Mesenchymal stem cell (in vitro differentiated cells and primary cell): Measurements from ENCODE around the gene RASSF1.

Experiments used
- DNase-seq: peaks from one replicate; pipeline ENCODE4 v3.0.0-alpha.2; 2013
- H2AFZ ChIP-seq: one replicate; pipeline ENCODE4 v1.6.1; 2013; ENCODE audit warnings: low read depth, mild to moderate bottlenecking, control low read depth, inconsistent platforms, low read length, moderate library complexity
- H2AK5ac ChIP-seq: 2 replicates; pipeline ENCODE4 v1.6.1; 2013; ENCODE audit warnings: low read length, moderate library complexity, mild to moderate bottlenecking, inconsistent platforms; ENCODE audit not compliant: severe bottlenecking
- H2BK120ac ChIP-seq: one replicate; pipeline ENCODE4 v1.6.1; 2013; ENCODE audit warnings: low read depth, mild to moderate bottlenecking, inconsistent platforms, low read length, moderate library complexity
- H2BK12ac ChIP-seq, 2 experiments: one replicate each; pipeline ENCODE4 v1.6.1; 2013; ENCODE audit warnings: inconsistent platforms in 2 of 2, low read length in 2 of 2, mild to moderate bottlenecking in 2 of 2, moderate library complexity in 2 of 2, control low read depth in 1 of 2
- H2BK15ac ChIP-seq: one replicate; pipeline ENCODE4 v1.6.1; 2013; ENCODE audit warnings: mild to moderate bottlenecking, low read depth, inconsistent platforms; ENCODE audit not compliant: poor library complexity, severe bottlenecking
- H2BK5ac ChIP-seq: 2 replicates; pipeline ENCODE4 v1.6.1; 2013; ENCODE audit warnings: low read depth, mild to moderate bottlenecking, low read length, control low read depth, inconsistent platforms; ENCODE audit not compliant: poor library complexity, severe bottlenecking
- H3K14ac ChIP-seq, 2 experiments: one replicate each; pipeline ENCODE4 v1.6.1; 2013; ENCODE audit warnings: inconsistent platforms in 2 of 2, low read length in 2 of 2, control low read depth in 1 of 2, mild to moderate bottlenecking in 1 of 2, moderate library complexity in 1 of 2
- H3K18ac ChIP-seq, 2 experiments: one replicate each; pipeline ENCODE4 v1.6.1; 2013; ENCODE audit warnings: inconsistent platforms in 2 of 2, low read length in 2 of 2, control low read depth in 1 of 2, low read depth in 1 of 2, mild to moderate bottlenecking in 1 of 2
- H3K23ac ChIP-seq, 2 experiments: one replicate each; pipeline ENCODE4 v1.6.1; 2013; ENCODE audit warnings: inconsistent platforms in 2 of 2, low read length in 2 of 2, mild to moderate bottlenecking in 2 of 2, moderate library complexity in 2 of 2, control low read depth in 1 of 2
- H3K27ac ChIP-seq: 2 replicates; pipeline ENCODE4 v1.5.1; 2013; ENCODE audit warnings: mild to moderate bottlenecking, moderate library complexity, low read length, control low read depth, inconsistent platforms; ENCODE audit not compliant: poor library complexity, severe bottlenecking
- H3K27me3 ChIP-seq, 2 experiments: 2 replicates each; pipeline versions ENCODE4 v1.6.1 to v1.7.0; 2013; ENCODE audit warnings: low read length in 2 of 2, mild to moderate bottlenecking in 2 of 2, moderate library complexity in 2 of 2, control low read depth in 1 of 2, inconsistent platforms in 1 of 2; ENCODE audit not compliant: control insufficient read depth in 1 of 2, insufficient read depth in 1 of 2
- H3K36me3 ChIP-seq, 2 experiments: 2 replicates each; pipeline versions ENCODE4 v1.6.1 to v1.7.0; 2013; ENCODE audit warnings: low read length in 2 of 2, control low read depth in 1 of 2, inconsistent platforms in 1 of 2, low read depth in 1 of 2, mild to moderate bottlenecking in 1 of 2; ENCODE audit not compliant: insufficient read depth in 2 of 2, control insufficient read depth in 1 of 2
- H3K4ac ChIP-seq, 2 experiments: one replicate each; pipeline ENCODE4 v1.6.1; 2013; ENCODE audit warnings: inconsistent platforms in 2 of 2, low read length in 2 of 2, mild to moderate bottlenecking in 2 of 2, moderate library complexity in 2 of 2, control low read depth in 1 of 2, low read depth in 1 of 2
- H3K4me1 ChIP-seq: 2 replicates; pipeline ENCODE4 v1.6.1; 2013; ENCODE audit warnings: low read depth, low read length, control low read depth; ENCODE audit not compliant: control insufficient read depth, insufficient read depth
- H3K4me2 ChIP-seq: 2 replicates; pipeline ENCODE4 v1.6.1; 2013; ENCODE audit warnings: low read length, mild to moderate bottlenecking, inconsistent platforms; ENCODE audit not compliant: poor library complexity, severe bottlenecking
- H3K4me3 ChIP-seq, 2 experiments: 2 replicates each; pipeline versions ENCODE4 v1.5.1 to v1.7.0; 2013; ENCODE audit warnings: low read length in 2 of 2, mild to moderate bottlenecking in 2 of 2, control low read depth in 1 of 2, low read depth in 1 of 2; ENCODE audit not compliant: insufficient read depth in 1 of 2
- H3K79me1 ChIP-seq: replicated peaks from 2 replicates; pipeline ENCODE4 v1.6.1; 2013; ENCODE audit warnings: mild to moderate bottlenecking, control low read depth, low read length, inconsistent platforms; ENCODE audit not compliant: poor library complexity, severe bottlenecking
- H3K9ac ChIP-seq: 2 replicates; pipeline ENCODE4 v1.7.0; 2013; ENCODE audit warnings: mild to moderate bottlenecking, low read length, moderate library complexity
- H3K9me3 ChIP-seq: 2 replicates; pipeline ENCODE4 v1.7.0; 2013; ENCODE audit warnings: mild to moderate bottlenecking, low read length; ENCODE audit not compliant: control insufficient read depth
- H4K8ac ChIP-seq: one replicate; pipeline ENCODE4 v1.6.1; 2013; ENCODE audit warnings: inconsistent platforms, mild to moderate bottlenecking, low read length, moderate library complexity
- H4K91ac ChIP-seq: one replicate; pipeline ENCODE4 v1.6.1; 2013; ENCODE audit warnings: mild to moderate bottlenecking, low read length, inconsistent platforms
- WGBS: methylation state at CpG from one replicate; pipeline ENCODE4 v1.1.7; 2013; ENCODE audit warnings: mixed read lengths; 5-methylcytosine and 5-hydroxymethylcytosine counted together

The RASSF1 gene

GRCh38 chr3:50341996-50342650, 1.5 kb upstream of the RASSF1 start:
- Histone ChIP-seq H3K27me3 (no peaks in the 10 kb centered on the region), H2BK5ac (no peak overlapping the region), H3K27ac (no peak overlapping the region), H3K23ac (no peak overlapping the region), H3K4me3 (no peak overlapping the region), H3K4ac (no peak overlapping the region), H3K14ac (no peak overlapping the region), H3K4me2 (no peak overlapping the region), H3K79me1 (peaks cover 6% of the 10 kb centered on the region), H4K91ac (no peak overlapping the region), H3K9ac (no peak overlapping the region), H4K8ac (no peak overlapping the region), H3K18ac (no peak overlapping the region), H3K36me3 (no peaks in the 10 kb centered on the region), H2BK12ac (no peak overlapping the region), H3K9me3 (no peaks in the 10 kb centered on the region), H3K4me1 (peaks cover 29% of the 10 kb centered on the region), H2BK120ac (no peak overlapping the region), H2AFZ (no peak overlapping the region), H2AK5ac (no peak overlapping the region), H2BK15ac (no peak overlapping the region)
- 94% methylated on average over 13 of the region's 13 CpGs for WGBS
- DNase-seq = no peak

GRCh38 chr3:50341537-50341936, 901 bp upstream of the RASSF1 start:
- Histone ChIP-seq H3K4me1 (peaks cover 29% of the 10 kb centered on the region), H2BK15ac (no peak overlapping the region)
- no peak for DNase-seq

GRCh38 chr3:50340147-50340447, 539 bp downstream of the RASSF1 start:
- no peaks in the 10 kb centered on the region for H3K36me3 ChIP-seq
- H3K79me1 ChIP-seq = peaks cover 6% of the 10 kb centered on the region
- H2BK120ac ChIP-seq = no peak overlapping the region
- 56% methylated on average over 8 of the region's 9 CpGs for WGBS
- no peak overlapping the region for H3K23ac ChIP-seq
- peak overlapping the region; percentile 97 for H3K9ac ChIP-seq
- peak overlapping the region; percentile 76 for H4K91ac ChIP-seq
- no peak for DNase-seq
- peak overlapping the region; percentile 60 for H2AFZ ChIP-seq
- peak overlapping the region in 1 of 2 experiments; percentile 86 for H3K18ac ChIP-seq
- no peak overlapping the region for H2AK5ac ChIP-seq
- H3K4me3 ChIP-seq = peak overlapping the region; percentile 41 to 93
- no peaks in the 10 kb centered on the region for H3K27me3 ChIP-seq
- no peak overlapping the region for H3K27ac ChIP-seq
- peak overlapping the region; percentile 72 for H3K4me2 ChIP-seq
- no peak overlapping the region for H4K8ac ChIP-seq
- H2BK12ac ChIP-seq = no peak overlapping the region
- no peaks in the 10 kb centered on the region for H3K9me3 ChIP-seq
- peaks cover 28% of the 10 kb centered on the region for H3K4me1 ChIP-seq
- H2BK15ac ChIP-seq = no peak overlapping the region
- H3K14ac ChIP-seq = no peak overlapping the region
- H2BK5ac ChIP-seq = no peak overlapping the region
- peak overlapping the region in 1 of 2 experiments; percentile 51 for H3K4ac ChIP-seq

More at GRCh38 chr3:50341537-50341936, 901 bp upstream of the RASSF1 start:
- Histone ChIP-seq H3K36me3 (no peaks in the 10 kb centered on the region), H3K9me3 (no peaks in the 10 kb centered on the region), H3K27ac (no peak overlapping the region), H3K4me2 (no peak overlapping the region), H2BK120ac (no peak overlapping the region), H2BK12ac (no peak overlapping the region), H4K91ac (no peak overlapping the region), H3K79me1 (peaks cover 6% of the 10 kb centered on the region), H3K14ac (no peak overlapping the region), H3K4me3 (peak overlapping the region in 1 of 2 experiments; percentile 93), H4K8ac (no peak overlapping the region), H2BK5ac (no peak overlapping the region), H3K9ac (peak overlapping the region; percentile 97), H2AFZ (no peak overlapping the region), H3K4ac (no peak overlapping the region), H3K27me3 (no peaks in the 10 kb centered on the region), H3K23ac (no peak overlapping the region), H3K18ac (no peak overlapping the region), H2AK5ac (no peak overlapping the region)
- 99% methylated on average over 9 of the region's 9 CpGs for WGBS

GRCh38 chr3:50339485-50340146, 1.0 kb downstream of the RASSF1 start:
- no peak overlapping the region for H3K4me2 ChIP-seq
- H3K18ac ChIP-seq = no peak overlapping the region
- H3K4me1 ChIP-seq = peaks cover 26% of the 10 kb centered on the region
- no peak overlapping the region for H2AK5ac ChIP-seq
- H3K14ac ChIP-seq = no peak overlapping the region
- no peaks in the 10 kb centered on the region for H3K27me3 ChIP-seq
- peak overlapping the region in 1 of 2 experiments; percentile 93 for H3K4me3 ChIP-seq
- 88% methylated on average over 13 of the region's 14 CpGs for WGBS
- H2BK5ac ChIP-seq = no peak overlapping the region
- H3K9me3 ChIP-seq = no peaks in the 10 kb centered on the region
- no peak overlapping the region for H3K4ac ChIP-seq
- no peak overlapping the region for H3K27ac ChIP-seq
- H4K8ac ChIP-seq = no peak overlapping the region
- H3K23ac ChIP-seq = no peak overlapping the region
- no peaks in the 10 kb centered on the region for H3K36me3 ChIP-seq
- H3K79me1 ChIP-seq = peaks cover 6% of the 10 kb centered on the region
- DNase-seq = no peak
- H2BK15ac ChIP-seq = no peak overlapping the region
- peak overlapping the region; percentile 97 for H3K9ac ChIP-seq
- H2BK12ac ChIP-seq = no peak overlapping the region
- no peak overlapping the region for H4K91ac ChIP-seq
- no peak overlapping the region for H2BK120ac ChIP-seq
- H2AFZ ChIP-seq = no peak overlapping the region
